C4-2B (cell line): ENCODE measurements around the gene DDX42.

Source experiments
- CTCF ChIP-seq: fragments of 450-650 bp; conservative IDR thresholded peaks from 2 replicates; pipeline ENCODE4 v1.5.1; 2017; ENCODE audit warnings: mild to moderate bottlenecking
- ZFX ChIP-seq: fragments of 450-650 bp; IDR thresholded peaks from 2 replicates; pipeline ENCODE4 v1.6.1; 2017

- TF ChIP-seq CTCF (no peak), ZFX (no peak)
Measured at GRCh38 chr17:63821804-63822203, 47.8 kb downstream of the DDX42 start.
